GM19099 (cell line): ENCODE data around the gene FAM174C.

Experiments
- POLR2A ChIP-seq: IDR thresholded peaks from 3 replicates; pipeline ENCODE4 v1.6.1; 2011; ENCODE audit warnings: low read depth; ENCODE audit not compliant: insufficient read length; ENCODE audit errors: extremely low read depth

FAM174C gene

DNA sequence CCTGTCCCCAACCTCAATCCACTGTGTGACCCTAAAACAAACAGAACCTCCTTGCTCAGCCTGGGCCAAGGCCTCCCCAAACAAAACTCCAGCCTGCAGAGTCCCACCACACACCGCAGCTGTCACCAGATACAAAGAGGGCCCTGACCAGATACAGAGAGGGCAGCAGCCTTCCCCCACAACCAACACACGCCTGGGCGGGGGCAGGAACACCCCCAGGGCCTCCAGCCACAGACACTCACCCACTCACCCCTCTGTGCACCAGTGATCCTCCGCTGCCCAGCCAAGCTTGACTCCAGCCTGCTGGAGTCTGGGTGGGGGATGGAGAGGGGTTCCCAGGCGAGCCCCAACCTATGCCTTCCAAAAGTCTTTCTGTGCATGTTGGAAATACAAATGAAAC, 12.1 kb upstream of the FAM174C start:
- no peak for TF ChIP-seq POLR2A

DNA sequence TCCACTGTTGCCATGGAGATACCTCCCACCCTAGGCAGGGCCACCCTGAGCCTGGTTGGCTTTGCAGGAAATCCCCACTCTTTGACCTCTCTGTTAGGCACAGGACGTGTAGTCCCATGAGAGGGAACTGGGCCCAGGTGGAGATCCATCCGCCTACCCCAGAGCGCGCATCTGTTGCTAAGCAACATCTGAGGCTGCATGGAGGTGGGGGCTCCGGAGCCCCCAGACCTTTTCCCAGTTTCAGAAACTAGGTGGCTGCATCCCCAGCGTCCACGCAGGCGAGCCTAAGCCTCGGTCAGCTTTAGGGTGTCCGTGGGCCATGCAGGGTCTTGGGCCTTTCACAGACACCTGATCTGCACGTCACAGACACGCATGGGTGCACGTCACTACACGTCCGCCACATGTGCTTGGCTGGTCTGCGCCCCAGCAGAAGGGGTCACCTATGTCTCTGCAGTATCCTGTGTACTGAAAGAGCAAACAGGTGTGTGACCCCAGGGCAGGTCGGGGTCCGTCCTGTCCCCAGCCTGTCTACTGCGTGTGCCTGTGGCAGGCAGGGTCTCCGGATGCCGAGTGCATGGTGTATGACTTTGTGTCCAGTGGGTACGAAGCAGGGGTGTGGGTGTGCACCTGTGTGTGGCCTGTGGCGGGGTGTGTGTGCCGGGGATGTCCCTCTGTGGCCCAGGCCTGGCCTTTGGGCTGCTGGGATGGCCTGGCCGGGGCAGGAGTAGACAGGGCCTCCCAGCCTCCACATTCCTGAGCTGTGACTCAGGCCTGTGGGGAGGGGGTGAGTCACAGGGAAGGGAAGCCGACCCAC, 10.3 kb upstream of the FAM174C start:
- no peak for TF ChIP-seq POLR2A

DNA sequence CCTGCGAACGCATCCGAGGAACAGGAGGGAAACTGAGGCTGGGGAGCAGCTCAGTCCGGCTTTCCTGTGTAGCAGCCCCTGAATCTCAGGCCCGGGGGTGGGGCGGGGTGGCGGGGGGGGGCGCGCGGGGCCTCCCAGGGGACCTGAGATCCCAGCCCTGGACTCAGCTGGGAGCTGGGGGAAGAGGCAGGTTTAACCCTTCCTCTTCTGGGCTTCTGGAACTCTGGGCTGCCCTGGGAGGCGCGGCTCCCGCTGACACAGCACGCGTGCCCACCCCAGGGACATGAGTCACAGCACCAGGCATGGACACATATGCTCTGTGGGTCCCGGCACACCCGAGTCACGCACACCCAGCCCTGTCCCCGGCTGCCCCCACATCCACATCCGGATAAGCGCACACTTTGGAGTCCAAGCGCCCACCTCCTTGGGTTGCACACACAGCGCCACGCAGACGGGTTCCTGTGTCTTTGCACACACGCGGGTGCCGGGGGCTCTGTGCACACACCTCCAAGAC, 9.7 kb upstream of the FAM174C start:
- no peak for TF ChIP-seq POLR2A

DNA sequence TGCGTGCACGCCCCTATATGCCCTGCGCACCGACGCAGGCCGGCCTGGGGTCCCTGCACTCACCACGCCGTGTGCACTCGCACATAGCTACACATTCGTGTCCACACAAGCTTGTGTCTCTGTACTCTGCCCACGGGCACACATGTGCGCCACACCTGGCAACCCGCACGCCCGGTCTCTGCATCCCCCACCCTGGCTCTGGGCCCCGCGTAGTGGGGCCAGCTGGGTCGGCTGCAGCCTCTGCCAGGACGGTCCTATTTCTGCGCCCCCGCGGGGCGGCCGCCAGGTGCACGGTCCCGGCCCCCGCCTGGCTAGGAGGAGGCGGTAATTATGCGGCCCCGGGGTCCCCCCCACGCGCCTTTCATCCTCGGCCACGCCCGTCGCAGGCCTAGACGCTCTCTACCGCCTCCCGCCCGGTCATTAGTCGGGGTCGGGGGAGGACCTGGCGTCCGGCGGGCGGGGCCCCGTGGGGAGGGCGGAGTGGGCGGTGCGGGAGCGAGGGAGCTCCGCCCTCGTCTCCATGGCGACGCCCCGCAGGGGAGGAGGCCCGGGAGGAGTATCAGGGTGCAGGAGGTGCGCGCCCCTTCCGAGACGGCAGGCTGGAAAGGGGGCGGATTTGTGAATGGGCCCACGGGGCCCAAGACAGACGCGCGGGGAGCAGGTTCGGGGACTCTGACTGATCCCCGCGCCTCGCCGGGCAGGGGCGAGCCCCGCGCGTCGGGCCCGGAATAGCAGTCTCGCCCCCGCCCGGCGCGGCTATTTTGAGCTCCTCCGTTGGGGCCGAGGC, 9.0 kb upstream of the FAM174C start:
- TF ChIP-seq POLR2A = no peak

DNA sequence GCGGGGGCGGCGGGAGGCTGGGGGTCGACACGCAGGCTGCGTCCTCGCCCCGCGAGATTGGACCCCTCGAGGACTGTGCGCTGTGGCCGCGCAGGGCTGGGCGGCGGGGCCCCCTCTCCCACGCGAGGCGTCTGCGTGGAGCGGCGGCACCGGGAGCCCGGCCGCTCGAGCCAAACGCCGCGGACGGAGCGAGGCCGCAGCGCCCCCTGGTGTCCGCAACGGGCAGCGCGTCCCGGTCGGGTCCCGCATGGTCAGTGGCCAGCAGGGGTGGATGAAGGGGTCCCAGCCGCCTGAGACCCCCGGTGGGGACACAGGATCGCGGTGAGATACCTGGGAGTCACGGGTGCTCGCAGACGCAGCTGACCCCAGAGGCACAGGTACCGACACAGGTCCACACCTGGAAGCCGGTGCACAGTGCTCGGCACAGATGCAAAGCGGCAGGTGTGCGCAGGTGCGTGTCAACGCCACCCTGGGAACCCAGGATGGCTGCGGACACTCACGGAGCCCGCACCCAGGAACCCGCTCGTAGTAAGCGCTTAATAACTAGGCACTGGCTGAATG, 8.3 kb upstream of the FAM174C start:
- TF ChIP-seq POLR2A = peak; percentile 16

DNA sequence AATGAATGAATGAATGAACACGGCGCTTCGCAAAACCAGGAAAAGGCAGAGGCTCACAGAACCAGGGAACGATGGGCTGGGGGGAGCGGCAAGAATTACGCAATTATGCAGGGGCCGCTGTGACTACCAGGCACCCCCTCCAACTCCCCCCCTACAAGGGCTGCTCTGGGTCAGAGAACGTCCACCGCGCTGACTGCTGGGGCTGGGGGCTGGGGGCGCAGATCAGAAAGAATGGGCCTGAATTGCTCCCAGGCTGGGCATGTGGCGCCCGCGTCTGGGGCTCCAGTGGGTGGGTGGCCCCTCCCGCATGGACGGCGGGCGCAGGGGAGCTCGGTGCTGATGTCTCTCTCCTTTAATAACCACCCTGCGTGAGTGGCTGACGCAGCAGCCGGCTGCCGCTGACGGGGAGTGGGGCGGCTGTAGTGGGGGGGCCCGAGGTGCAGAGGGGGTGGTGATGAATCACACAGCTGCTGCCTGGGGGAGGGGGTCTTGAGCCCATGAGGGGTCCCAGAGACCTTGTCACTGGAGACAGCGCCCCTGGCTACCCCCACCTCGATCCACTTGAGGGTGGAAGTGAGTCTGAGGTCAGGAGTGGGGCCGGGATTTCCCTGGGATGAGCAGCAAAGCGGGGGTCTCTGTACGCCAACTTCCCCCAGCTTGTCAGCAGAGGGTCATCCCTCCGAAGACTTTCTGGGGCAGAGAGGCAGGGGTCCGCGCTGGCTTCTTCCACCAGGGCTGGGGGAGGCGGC, 7.7 kb upstream of the FAM174C start:
- no peak for TF ChIP-seq POLR2A

DNA sequence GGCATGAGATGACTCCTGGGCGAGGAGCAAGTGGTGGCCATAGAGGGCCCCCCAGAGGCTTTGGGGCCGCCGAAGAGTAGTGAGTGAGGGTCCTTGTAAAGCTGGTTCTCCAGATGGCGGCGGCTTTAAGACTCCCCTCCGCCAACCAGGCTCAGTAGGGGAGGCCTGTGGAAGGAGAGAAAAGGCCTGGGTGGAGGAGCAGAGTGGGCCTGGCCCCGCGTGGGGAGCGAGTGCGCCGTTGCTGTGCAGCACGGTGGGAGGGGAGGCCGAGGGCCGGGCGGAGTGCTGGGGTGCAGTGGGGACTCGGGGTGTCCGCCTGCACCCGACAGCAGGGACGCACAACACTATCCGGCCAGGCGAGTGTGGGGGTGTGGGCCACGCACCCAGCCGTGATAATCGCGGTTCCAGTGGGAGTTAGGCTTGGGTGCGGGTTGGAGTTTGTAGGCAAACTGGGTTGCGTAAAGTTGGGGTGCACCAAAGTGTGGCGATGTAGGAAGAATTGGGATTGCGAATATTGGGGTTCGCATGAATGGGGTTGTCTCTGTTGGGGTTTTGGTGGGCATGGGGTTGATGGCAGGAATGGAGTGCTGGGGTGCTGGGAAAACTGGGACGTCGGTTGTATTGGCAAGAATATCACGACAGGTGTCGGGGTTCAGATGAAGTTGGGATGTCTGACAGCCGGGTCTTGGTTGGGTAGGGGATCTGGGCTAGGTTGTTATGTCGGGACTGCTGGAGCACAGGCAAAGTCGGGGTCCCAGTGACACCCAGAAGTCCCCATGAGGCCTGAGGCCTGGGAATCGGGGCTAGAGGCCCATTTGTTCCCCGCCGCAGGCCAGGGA, 6.9 kb upstream of the FAM174C start:
- TF ChIP-seq POLR2A = no peak

DNA sequence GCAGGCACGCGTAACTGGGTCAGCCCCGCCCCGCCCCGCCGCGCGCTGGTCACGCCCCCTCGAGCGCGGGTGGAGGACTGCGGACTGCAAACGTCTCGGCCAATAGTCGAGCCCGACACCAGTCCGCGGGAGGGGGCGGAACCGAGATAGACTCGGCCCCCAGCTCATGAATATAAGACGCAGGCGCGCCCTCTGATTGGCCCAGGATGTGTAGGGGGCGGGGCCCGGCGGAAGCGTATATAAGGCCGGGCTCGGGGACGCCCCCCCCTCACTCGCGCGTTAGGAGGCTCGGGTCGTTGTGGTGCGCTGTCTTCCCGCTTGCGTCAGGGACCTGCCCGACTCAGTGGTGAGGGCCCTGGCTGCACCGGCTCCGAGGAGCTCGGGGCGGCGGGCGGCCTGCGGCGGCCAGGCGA, 6.3 kb upstream of the FAM174C start, which contains the start of gene CIRBP:
CIRBP (plus strand) TSS at position 268 of the 413 bp plus-strand sequence. CDS start 1,602 bp downstream, outside the sequence.
- peak; percentile 100 for TF ChIP-seq POLR2A

DNA sequence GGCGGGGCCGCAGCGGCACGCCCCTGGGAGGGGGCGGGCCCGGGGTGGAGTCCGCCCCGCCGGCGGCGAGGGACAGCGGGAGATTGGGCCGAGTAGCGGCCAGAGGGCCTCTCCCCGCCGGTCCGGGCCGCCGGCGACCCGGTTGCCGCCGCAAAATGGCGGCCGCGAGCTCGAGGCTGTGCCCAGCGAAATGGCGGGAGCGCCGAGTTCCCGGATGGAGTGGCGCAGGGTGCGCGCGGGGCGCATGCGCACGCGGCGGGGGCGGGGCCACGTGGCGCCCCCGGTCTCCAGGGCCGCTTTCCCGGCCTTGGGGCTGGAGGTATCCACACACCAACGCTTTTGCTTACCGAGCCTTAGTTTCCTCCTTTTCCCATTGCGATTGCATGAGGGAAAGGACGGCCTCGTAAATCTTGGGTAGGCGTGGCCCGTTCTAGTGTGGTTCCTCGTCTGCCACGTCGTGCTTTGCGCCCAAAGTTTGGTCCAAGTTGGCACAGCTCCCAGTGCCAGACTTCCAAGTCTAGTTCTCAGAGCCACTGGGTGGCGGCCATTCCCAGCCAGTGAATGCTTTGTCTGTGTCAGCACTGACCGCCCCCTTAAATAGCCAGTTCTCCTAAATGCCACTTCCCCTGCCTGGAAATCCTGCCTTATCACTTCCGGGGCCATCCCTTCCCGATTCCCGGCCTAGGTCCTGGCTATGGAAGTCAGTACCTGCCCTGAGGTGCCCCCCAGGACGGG, 5.7 kb upstream of the FAM174C start:
- TF ChIP-seq POLR2A = peak; percentile 33

DNA sequence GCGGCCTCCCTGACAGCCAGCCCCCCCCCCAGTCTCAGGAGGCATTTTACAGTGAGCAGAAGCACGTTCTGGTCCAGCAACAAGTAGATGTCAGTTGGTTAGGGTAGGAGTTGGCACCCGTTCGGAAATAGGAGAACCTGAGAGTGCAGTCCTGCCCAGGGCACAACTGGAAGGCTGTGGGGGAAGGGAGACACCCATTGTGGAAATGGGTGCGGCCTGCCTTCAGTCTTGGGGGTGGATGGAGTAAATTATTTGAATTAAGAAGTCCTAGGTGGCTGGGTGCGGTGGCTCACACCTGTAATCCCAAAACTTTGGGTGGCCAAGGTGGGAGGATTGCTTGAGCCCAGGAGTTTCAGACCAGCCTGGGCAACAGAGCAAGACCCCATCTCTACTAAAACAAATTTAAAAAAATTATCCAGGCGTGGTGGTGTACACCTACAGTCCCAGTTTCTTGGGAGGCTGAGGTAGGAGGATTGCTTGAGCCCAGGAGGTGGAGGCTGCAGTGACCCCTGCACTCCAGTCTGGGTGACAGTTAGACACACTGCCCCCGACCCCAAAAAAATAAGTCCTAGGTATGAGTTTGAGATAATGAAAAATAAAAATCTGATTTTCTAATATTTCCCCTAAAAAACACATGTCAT, 5.0 kb upstream of the FAM174C start:
- peak; percentile 7 for TF ChIP-seq POLR2A

DNA sequence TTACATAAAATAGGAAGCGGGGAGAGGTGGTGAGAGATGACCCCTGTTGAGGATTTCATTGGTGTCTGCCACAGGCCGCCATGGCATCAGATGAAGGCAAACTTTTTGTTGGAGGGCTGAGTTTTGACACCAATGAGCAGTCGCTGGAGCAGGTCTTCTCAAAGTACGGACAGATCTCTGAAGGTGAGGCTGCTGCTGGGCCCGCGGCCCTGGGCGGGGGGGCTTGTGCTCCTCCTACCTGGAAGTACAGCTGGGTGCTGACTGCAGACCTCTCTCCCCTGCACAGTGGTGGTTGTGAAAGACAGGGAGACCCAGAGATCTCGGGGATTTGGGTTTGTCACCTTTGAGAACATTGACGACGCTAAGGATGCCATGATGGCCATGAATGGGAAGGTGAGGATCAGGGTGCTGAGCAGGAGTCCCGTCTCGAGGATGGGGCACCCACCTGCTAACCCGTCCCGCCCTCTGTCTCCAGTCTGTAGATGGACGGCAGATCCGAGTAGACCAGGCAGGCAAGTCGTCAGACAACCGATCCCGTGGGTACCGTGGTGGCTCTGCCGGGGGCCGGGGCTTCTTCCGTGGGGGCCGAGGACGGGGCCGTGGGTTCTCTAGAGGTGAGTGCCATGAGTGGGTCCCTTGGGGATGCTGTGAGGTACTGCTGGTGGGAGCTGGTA, 4.3 kb upstream of the FAM174C start:
- TF ChIP-seq POLR2A = peak; percentile 3
